IPS DF 19.7 (cell line): ENCODE results near the gene LRRC15.

Experiments used
- DNase-seq: peaks from one replicate; pipeline ENCODE4 v3.0.0-alpha.2; 2013; ENCODE audit warnings: low read depth, low spot score

The LRRC15 gene

GRCh38 chr3:194364652-194365434 lies 4.7 kb downstream of the LRRC15 start:
- no peak for DNase-seq

GRCh38 chr3:194364314-194364651 lies 5.3 kb downstream of the LRRC15 start:
- DNase-seq, result no peak

- DNase-seq, result no peak
Observed at GRCh38 chr3:194360568-194360967, 9.0 kb downstream of the LRRC15 start.

DNA sequence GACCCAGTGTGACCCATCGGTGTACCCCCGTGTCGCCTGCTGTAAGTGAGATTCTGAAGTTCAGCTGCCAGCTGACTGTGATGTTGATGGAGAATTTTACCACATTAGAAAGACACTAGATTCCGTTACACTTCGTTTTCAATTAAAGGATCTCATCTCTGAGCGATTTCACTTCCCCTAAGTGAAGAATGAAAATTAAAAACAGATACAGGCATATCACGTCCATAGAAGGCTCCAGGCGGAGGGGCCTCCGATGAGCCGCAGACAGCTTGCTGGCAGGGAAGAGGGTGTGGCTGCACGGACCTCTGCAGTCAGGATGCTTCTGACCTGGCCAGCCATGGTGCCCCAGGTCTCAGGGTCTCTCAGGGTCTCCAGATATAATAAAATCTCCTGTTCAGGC lies 11.9 kb downstream of the LRRC15 start:
- no peak for DNase-seq

GRCh38 chr3:194355379-194355778 lies 14.2 kb downstream of the LRRC15 start:
- no peak for DNase-seq

- no peak for DNase-seq
Observed at GRCh38 chr3:194354315-194354714, 15.2 kb downstream of the LRRC15 start.

- DNase-seq, result no peak
Observed at GRCh38 chr3:194352667-194353246, 16.8 kb downstream of the LRRC15 start.

- DNase-seq, result no peak
Observed at GRCh38 chr3:194351952-194352536, 17.5 kb downstream of the LRRC15 start.

DNA sequence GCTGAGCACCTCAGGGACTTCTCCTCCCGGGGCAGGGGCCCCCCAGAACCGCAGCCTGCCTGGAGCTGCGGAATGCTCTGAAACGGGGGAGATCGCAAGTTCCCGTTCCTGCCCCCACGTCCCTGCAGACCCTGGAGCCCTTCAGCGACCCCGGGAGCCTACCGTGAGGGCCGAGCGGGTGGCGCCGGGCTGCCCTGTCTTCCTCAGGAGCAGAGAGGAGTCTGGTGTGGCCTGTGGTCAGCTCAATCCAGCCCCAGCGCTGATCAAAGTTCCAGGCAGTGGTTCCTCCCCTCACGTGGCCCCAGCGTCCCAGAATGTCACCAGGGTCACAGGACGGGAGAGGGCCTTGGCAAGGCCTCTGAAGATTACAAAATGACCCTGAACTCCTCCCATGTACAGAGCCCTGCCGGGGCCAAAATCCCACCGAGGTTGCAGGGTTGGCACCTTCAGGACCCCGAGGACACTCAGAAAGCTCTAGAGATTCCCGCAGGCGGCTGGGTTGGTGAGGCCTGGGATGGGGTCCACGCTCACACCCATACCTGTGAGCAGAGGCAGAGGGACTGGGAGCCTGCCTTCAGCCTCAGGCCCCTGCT lies 18.4 kb downstream of the LRRC15 start, which contains the start of gene CPN2:
Gene CPN2, minus strand, starts transcription at position 249 of the 593 bp plus-strand sequence. CDS start 8,626 bp downstream, outside the sequence.
- DNase-seq, result no peak

GRCh38 chr3:194350726-194351071 lies 18.8 kb downstream of the LRRC15 start:
- DNase-seq, result no peak

DNA sequence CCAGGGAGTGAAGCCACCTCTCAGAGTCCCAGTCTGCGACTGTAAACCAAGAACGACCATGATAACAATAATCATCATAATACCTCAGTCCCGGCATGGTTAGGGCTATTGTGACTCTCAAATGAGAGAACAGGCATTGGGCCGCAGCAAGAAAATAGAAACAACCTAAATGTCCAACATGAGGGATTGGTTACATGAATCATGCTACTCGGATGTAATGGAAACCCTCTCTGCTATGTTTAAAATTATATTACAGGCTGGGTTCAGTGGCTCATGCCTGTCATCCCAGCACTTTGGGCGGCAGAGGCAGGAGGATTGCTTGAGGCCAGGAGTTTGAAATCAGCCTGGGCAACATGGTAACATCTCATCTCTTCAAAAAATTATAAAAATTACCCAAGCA lies 21.2 kb downstream of the LRRC15 start:
- no peak for DNase-seq

DNA sequence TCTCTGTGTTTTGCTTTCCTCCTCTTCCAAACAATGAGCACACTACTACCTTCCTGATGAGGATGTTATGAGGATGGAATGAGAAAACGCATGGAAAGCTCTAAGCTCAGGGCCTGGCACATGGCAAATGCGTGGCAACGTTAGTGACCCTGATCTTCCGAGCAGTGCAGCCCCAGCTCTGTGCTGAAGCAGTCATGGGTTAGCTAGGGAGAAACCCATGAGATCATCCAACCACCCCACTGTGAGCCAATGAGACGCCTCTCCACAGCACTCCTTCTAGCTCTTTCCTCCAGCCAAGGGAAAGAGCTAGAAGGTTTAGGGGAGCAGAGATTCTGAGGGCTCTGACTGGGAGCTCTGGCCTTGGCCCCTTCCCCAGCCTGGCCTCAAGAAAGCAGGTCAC lies 22.9 kb downstream of the LRRC15 start:
- no peak for DNase-seq

DNA sequence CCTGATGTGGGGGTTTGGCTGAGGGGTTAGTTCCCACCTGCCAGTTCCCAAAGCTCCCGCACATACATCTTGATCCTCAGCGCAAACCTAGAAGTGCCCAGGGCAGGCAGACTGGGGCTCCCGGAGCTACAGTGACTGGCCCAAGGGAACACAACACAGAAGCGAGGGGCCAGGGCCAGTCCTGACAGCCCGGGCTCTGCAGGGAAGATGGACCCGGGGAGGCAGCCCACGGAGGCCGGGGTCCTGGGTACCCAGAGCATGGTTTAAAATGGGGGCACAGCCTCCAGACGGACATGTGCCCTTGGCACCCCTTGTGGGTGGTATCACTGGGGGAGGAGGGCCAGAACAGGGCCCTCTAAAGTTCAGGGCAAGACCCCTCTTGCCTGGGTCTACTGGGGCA lies 23.5 kb downstream of the LRRC15 start:
- DNase-seq, result no peak

DNA sequence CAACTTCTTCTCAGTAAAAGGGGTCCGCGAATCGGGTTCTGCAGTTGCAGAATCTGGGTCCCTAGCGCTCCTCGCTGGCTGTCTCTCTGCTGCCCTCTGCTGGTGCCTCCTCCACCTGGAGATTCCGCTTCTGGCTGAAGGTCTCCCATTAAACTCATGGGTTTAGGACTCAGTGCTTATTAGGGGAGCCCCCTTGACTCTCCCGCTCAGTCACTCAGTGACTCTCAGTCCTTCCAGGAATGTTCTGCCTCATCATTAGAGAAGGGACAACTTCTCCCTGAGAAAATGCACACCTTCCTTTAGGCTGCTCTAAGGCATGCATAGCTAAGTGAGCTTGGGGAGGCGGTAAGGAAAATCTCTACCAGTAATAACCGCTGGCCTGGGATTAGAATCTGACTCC lies 25.5 kb downstream of the LRRC15 start:
- no peak for DNase-seq

- no peak for DNase-seq
Observed at GRCh38 chr3:194343561-194343893, 26.0 kb downstream of the LRRC15 start.

GRCh38 chr3:194342861-194343560 lies 26.5 kb downstream of the LRRC15 start:
- DNase-seq, result no peak

DNA sequence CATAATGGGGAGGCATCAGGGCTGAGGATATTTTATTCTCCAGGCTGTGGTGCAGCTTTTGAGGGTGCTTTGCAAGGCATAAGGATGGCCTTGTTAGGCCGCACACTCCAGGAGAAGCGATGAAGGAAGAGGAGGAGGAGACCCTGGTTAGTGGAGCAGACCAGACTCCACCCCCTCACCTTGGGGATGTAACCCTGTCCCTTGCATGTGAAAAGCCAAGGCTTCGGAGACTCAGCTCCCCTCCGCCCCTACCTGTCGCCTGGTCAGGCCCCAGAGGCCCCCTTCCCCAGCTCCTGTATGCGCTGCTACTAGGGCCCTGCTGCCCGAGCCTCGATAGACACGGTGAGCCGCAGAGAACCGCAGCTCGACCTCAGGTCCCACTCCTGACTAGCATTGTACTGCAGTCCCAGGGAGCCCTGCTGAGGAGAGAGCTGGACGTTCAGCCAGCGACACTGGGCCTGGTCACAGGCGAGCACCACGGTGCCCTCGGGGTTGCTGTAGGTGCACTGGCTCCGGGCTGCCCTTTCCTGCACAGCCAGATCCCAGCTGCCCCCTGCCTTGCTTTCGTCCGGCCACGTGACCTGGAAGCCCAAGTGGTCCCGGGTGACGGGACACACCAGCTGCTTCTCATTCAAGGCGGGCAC lies 28.7 kb downstream of the LRRC15 start:
- DNase-seq, result no peak

- no peak for DNase-seq
Observed at GRCh38 chr3:194339840-194340239, 29.7 kb downstream of the LRRC15 start.

DNA sequence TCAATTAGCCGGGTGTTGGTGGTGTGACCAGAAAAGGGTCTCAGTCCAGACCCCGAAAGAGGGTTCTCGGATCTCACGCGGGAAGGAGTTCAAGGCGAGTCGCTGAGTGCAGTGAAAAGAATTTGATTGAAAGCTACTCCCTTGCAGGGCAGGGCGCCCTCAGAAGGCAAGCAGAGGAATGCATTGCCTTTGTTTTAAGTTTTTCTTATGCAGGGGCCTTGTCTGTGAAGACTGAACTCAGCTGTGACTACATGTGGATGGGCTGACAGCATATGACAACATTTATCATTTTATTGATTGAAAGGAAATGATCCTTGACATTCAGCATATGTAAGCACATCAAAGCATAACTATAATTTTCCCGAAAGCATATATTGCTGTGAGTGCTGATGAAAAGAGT lies 30.2 kb downstream of the LRRC15 start:
- DNase-seq, result no peak

DNA sequence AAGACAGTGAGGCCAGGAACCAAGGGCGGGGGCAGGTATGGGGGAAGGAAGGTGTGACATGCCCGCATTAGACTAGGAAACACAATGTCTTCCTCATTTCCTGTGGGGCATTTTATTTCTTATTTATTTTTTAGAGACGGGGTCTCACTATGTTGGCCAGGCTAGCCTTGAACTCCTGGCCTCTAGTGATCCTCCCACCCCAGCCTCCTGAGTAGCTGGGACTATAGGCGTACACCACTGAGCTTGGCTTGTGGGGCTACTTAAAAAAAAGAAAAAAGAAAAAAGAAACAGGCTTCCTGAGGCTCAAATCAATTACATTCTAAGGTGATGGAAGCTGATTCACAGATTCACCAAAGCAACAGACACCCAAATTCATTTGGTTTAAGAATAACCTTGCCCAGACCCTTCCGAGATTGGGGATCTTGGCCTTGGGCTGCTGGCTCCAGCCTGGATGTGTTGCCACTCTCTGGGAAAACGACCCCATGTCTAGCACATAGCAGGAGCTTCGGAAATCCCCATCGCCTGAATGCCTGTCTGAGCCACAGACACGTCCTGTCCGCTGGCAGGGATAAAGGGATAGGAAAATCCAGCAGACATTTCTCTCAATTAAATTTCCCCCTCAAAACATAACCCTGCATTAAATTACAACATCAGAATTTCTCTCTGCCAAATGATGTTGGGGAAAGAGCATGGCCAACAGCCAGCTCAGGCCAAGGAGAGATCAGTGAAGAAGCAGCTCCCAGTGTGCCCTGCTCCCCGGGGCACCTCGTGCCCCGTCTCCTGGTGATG lies 31.4 kb downstream of the LRRC15 start:
- DNase-seq, result no peak
